ENCODE results near the gene DLL1. TPM values are rescaled to one million over a fixed set of nuclear protein-coding genes. Genes with fewer than 3 reads are reported as not detected.
A peak's percentile ranks its signal among the peaks of the same experiment; 100 is the strongest.

Gene DLL1
- total and polyA plus RNA-seq, 9 of the 15 experiments (the other 6 are each of a cell fraction or from before 2014, with no cell fraction given) = not detected

DNA sequence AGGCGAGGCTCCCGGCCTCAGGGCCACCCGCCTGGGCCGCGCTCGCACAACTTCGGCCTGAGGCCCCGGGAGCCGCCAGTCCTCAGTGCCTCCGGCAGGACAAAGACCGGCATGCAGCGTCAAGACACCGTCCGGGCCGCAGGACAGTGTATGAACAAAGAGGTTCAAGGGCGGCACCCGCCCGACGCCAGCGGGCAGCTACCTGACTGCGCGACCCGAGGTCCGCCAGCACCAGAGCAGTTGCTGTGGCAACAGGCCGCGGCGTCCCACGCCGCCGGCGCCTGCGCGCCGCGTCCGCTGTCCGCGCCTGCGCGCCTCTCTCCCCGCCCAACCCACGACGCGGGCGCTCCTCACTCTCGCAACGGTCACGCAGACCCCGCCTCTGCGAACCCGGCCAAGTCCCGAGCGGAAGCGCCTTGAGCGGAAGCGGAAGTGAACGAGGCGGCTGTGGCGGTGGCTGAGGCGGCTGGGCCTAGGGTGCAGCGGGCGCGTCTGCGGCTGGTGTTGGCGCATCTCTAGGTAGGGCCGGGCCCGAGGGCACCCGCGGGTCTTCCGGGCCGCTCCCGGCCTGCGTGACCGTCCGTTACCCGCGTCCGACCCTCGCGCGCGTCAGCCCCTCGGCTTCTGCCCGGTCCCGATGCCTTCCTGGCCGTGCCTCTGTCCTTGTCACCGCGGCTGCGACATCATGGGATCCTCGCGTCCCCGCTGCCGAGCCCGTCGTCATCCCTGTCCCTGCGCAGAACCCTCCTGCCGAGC lies 15.6 kb upstream of the DLL1 start, which contains the start of gene FAM120B (continued):
- TF ChIP-seq CHD1 (IDR thresholded peaks at IDR 0.05; ENCODE audit: low read length) (peak; percentile 72), ZNF778 (CRISPR knock-in tag; IDR thresholded peaks at IDR 0.05) (no peak), HEY1 (CRISPR knock-in tag; IDR thresholded peaks at IDR 0.05; ENCODE audit: borderline replicate concordance) (no peak), BMI1 (IDR thresholded peaks at IDR 0.05; ENCODE audit: low read length) (peak; percentile 88), ETV5 (CRISPR knock-in tag; IDR thresholded peaks at IDR 0.05; ENCODE audit: low read depth) (peak; percentile 93), SMAD1 (IDR thresholded peaks at IDR 0.05; ENCODE audit: low read depth, low read length, partially characterized antibody) (no peak), ZFP1 (CRISPR knock-in tag; IDR thresholded peaks at IDR 0.05) (no peak), NELFE (IDR thresholded peaks at IDR 0.05; ENCODE audit: insufficient read depth, insufficient read length) (no peak), ZNF134 (CRISPR knock-in tag; conservative IDR thresholded peaks at IDR 0.05) (no peak), RBM15 (IDR thresholded peaks at IDR 0.05; ENCODE audit: insufficient read depth, low read length) (no peak), TCF7 (IDR thresholded peaks at IDR 0.05; ENCODE audit: borderline replicate concordance) (no peak), EHMT2 (IDR thresholded peaks at IDR 0.05) (peak; percentile 71; the same call in 1 of the 2 replicates), WHSC1 (IDR thresholded peaks at IDR 0.05; ENCODE audit: low read length) (no peak), ATF1 (CRISPR knock-in tag; IDR thresholded peaks at IDR 0.05) (0 out of 2 replicates have a peak, but pooled peaks have one; percentile 11), ATF1 (tag; IDR thresholded peaks at IDR 0.05) (peak; percentile 88), KDM4B (IDR thresholded peaks at IDR 0.05; ENCODE audit: borderline replicate concordance in 2 of 2, low read depth in 1 of 2) (peak in 1 of 2 experiments; percentile 93; a peak in 2 of 4 replicates), PURB (CRISPR knock-in tag; IDR thresholded peaks at IDR 0.05; ENCODE audit: low read depth) (no peak), NFXL1 (CRISPR knock-in tag; IDR thresholded peaks at IDR 0.05) (no peak), ZNF239 (CRISPR knock-in tag; IDR thresholded peaks at IDR 0.05) (no peak), ZNF197 (CRISPR knock-in tag; IDR thresholded peaks at IDR 0.05; ENCODE audit: low read depth) (no peak), ZNF445 (CRISPR knock-in tag; IDR thresholded peaks at IDR 0.05; ENCODE audit: low read depth) (no peak), ZNF444 (CRISPR knock-in tag; IDR thresholded peaks at IDR 0.05) (no peak), YY1 (IDR thresholded peaks at IDR 0.05; ENCODE audit: borderline replicate concordance in 1 of 3, control insufficient read depth in 1 of 3, extremely low read depth in 1 of 3, insufficient read depth in 3 of 3, insufficient read length in 1 of 3, insufficient replicate concordance in 2 of 3, low read depth in 1 of 3, low read length in 2 of 3) (peak in 1 of 3 experiments; percentile 46), GTF2E2 (tag; IDR thresholded peaks at IDR 0.05) (0 out of 2 replicates have a peak, but pooled peaks have one; percentile 59)
- TF ChIP-seq, protein P1, sequence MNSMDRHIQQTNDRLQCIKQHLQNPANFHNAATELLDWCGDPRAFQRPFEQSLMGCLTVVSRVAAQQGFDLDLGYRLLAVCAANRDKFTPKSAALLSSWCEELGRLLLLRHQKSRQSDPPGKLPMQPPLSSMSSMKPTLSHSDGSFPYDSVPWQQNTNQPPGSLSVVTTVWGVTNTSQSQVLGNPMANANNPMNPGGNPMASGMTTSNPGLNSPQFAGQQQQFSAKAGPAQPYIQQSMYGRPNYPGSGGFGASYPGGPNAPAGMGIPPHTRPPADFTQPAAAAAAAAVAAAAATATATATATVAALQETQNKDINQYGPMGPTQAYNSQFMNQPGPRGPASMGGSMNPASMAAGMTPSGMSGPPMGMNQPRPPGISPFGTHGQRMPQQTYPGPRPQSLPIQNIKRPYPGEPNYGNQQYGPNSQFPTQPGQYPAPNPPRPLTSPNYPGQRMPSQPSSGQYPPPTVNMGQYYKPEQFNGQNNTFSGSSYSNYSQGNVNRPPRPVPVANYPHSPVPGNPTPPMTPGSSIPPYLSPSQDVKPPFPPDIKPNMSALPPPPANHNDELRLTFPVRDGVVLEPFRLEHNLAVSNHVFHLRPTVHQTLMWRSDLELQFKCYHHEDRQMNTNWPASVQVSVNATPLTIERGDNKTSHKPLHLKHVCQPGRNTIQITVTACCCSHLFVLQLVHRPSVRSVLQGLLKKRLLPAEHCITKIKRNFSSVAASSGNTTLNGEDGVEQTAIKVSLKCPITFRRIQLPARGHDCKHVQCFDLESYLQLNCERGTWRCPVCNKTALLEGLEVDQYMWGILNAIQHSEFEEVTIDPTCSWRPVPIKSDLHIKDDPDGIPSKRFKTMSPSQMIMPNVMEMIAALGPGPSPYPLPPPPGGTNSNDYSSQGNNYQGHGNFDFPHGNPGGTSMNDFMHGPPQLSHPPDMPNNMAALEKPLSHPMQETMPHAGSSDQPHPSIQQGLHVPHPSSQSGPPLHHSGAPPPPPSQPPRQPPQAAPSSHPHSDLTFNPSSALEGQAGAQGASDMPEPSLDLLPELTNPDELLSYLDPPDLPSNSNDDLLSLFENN (IDR thresholded peaks at IDR 0.05; ENCODE audit: low read depth in 2 of 2, low read length in 2 of 2) = no peak
- TF ChIP-seq, protein P2, sequence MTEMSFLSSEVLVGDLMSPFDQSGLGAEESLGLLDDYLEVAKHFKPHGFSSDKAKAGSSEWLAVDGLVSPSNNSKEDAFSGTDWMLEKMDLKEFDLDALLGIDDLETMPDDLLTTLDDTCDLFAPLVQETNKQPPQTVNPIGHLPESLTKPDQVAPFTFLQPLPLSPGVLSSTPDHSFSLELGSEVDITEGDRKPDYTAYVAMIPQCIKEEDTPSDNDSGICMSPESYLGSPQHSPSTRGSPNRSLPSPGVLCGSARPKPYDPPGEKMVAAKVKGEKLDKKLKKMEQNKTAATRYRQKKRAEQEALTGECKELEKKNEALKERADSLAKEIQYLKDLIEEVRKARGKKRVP (CRISPR knock-in tag; IDR thresholded peaks at IDR 0.05) = no peak
